Skeletal muscle tissue (tissue), 4 donors: ENCODE measurements around the gene ZG16. TPM values are rescaled to one million over a fixed set of nuclear protein-coding genes. Genes with fewer than 3 reads are reported as not detected.

Experiments used
- H3K27ac ChIP-seq: one replicate; pipeline ENCODE4 v1.7.0; 2013; ENCODE audit warnings: mild to moderate bottlenecking, low read depth, low read length, inconsistent platforms
- H3K27me3 ChIP-seq, 3 donors: one replicate each; pipeline ENCODE4 v1.7.0; 2013; ENCODE audit warnings: low read length in 3 of 3; ENCODE audit not compliant: control insufficient read depth in 3 of 3, insufficient read depth in 3 of 3
- H3K36me3 ChIP-seq, 3 donors: one replicate each; pipeline ENCODE4 v1.7.0; 2013; ENCODE audit warnings: low read length in 3 of 3; ENCODE audit not compliant: control insufficient read depth in 3 of 3, insufficient read depth in 3 of 3
- H3K4me1 ChIP-seq, 3 donors: one replicate each; pipeline ENCODE4 v1.7.0; 2013; ENCODE audit warnings: low read length in 3 of 3, mild to moderate bottlenecking in 3 of 3; ENCODE audit not compliant: control insufficient read depth in 3 of 3, insufficient read depth in 3 of 3
- H3K4me3 ChIP-seq, 3 donors: one replicate each; pipeline ENCODE4 v1.7.0; 2013; ENCODE audit warnings: low read length in 3 of 3
- H3K9ac ChIP-seq, 3 donors: one replicate each; pipeline ENCODE4 v1.7.0; 2013; ENCODE audit warnings: low read length in 3 of 3, mild to moderate bottlenecking in 3 of 3, moderate library complexity in 2 of 3, low read depth in 1 of 3
- H3K9me3 ChIP-seq, 3 donors: one replicate each; pipeline ENCODE4 v1.7.0; 2013; ENCODE audit warnings: low read length in 3 of 3; ENCODE audit not compliant: control insufficient read depth in 3 of 3
- total RNA-seq: library from RNA; depleted of rRNA; stranded (reverse); fragments of >200 nt; gene quantifications from one replicate; pipeline ENCODE4 v1.2.3, GENCODE V29; 2014
- donor health status: Osteomylitis.

ZG16 gene
- total RNA-seq, 1 donor from 2014 or later: not detected

DNA sequence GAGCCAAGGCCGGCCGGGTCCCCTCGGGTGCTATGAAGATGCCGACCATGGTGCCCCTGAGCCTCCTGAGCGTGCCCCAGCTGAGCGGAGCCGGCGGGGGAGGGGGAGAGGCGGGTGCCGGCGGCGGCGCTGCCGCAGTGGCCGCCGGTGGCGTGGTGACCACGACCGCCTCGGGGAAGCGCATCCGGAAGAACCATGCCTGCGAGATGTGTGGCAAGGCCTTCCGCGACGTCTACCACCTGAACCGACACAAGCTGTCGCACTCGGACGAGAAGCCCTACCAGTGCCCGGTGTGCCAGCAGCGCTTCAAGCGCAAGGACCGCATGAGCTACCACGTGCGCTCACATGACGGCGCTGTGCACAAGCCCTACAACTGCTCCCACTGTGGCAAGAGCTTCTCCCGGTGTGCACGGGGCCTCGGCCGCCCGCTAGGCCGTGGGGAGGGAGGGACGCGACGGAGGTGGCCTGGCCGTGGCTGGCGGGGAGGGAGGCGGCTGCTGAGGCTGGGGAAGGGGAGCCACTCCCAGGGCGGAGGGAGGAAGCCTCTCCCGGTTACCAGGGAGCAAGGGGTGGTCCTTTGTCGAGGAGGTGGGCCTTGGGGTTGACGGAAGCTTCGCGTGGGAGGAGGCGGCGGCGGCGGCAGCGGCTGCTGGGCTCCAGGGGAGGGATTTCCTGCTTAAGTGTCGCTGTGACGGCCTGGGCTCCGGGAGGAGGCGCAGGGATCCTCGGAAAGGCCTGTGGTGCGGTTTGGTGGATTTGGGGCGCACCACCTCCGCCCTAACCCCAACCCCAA lies 29.6 kb downstream of the ZG16 start:
- H3K27me3 ChIP-seq: no peaks in the 10 kb centered on the region
- peak overlapping the region; percentile 89 for H3K27ac ChIP-seq
- peak overlapping the region; percentile 75 to 77 (median 77) for H3K4me3 ChIP-seq
- H3K9me3 ChIP-seq: no peaks in the 10 kb centered on the region
- peaks cover 55 to 67% (median 63%) of the 10 kb centered on the region in 3 donors for H3K4me1 ChIP-seq
- peak overlapping the region; percentile 67 to 89 (median 75) for H3K9ac ChIP-seq
- H3K36me3 ChIP-seq: peaks cover 11 to 15% (median 14%) of the 10 kb centered on the region in 3 donors

DNA sequence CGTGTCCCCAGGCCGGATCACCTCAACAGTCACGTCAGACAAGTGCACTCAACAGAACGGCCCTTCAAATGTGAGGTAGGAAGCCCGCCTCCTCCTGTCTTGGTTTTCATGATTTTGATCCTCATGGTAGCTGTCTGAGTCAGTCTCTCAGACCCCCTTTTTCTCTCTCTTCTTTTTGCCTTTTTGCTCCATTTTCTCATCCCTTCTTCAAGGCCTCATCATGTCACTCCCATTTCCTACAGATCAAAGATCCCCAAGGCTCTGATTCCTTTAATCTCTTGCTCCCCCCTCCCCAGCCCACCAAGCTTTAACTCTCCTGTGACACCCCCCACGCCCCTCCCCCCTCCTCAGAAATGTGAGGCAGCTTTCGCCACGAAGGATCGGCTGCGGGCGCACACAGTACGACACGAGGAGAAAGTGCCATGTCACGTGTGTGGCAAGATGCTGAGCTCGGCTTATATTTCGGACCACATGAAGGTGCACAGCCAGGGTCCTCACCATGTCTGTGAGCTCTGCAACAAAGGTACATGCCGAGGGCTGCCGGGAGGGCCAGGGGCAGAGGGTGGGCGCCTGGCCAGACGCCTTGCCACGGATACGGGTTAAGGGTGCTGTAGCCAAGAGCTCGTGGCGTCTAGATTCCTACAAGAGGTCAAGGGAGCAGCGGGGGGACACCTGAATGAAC lies 30.3 kb downstream of the ZG16 start:
- Histone ChIP-seq H3K27me3 (no peaks in the 10 kb centered on the region), H3K9me3 (no peaks in the 10 kb centered on the region), H3K4me1 (peaks cover 56 to 72% (median 70%) of the 10 kb centered on the region in 3 donors)

GRCh38 chr16:29809031-29809747 lies 31.1 kb downstream of the ZG16 start:
- no peaks in the 10 kb centered on the region for H3K9me3 ChIP-seq
- peaks cover 59 to 70% (median 68%) of the 10 kb centered on the region in 3 donors for H3K4me1 ChIP-seq
- H3K9ac ChIP-seq: peak overlapping the region; percentile 33 to 53 (median 50)
- H3K36me3 ChIP-seq: peaks cover 11 to 15% (median 14%) of the 10 kb centered on the region in 3 donors
- H3K27me3 ChIP-seq: no peaks in the 10 kb centered on the region
- peak overlapping the region; percentile 89 for H3K27ac ChIP-seq
- peak overlapping the region in 1 of 3 donors; percentile 29 for H3K4me3 ChIP-seq

More for the DNA sequence above, 30.3 kb downstream of the ZG16 start:
- H3K9ac ChIP-seq: peak overlapping the region; percentile 67 to 89 (median 75)
- H3K27ac ChIP-seq: peak overlapping the region; percentile 89
- H3K4me3 ChIP-seq: peak overlapping the region; percentile 67 to 77 (median 75)
- H3K36me3 ChIP-seq: peaks cover 11 to 15% (median 14%) of the 10 kb centered on the region in 3 donors

DNA sequence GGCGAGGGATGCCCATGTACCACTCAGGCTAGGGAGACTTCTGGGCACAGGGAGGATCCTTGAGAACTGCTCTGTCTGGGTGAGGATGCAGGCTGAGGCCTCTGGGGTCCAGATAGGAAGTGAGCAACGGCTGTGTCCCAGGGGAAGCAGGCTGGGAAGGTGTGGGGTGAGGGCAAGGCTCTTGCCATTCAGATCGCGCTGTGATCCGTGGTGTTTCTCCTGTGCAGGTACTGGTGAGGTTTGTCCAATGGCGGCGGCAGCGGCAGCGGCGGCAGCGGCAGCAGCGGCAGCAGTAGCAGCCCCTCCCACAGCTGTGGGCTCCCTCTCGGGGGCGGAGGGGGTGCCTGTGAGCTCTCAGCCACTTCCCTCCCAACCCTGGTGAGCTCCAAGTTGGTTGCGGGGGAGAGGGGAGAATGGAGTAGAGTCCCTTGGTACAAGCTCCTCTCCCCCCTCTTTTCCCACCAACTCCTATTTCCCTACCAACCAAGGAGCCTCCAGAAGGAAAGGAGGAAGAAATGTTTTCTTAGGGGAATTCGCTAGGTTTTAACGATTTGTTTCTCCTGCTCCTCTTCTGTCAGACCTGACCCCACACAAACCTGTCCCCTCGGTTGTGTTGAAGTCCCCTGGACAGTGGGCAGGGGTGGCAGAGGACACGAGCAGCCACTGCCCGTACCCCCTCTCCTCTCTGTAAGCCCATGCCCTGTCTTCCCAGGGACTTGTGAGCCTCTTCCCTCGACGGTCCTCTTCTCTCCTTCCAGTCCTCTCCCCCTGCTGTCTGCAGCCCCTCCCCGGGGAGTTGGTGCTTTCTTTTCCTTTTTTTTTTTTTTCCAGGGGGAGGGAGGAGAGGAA lies 32.0 kb downstream of the ZG16 start:
- H3K4me3 ChIP-seq: no peak overlapping the region
- peak overlapping the region; percentile 51 to 89 (median 84) for H3K9ac ChIP-seq
- peaks cover 58 to 73% (median 70%) of the 10 kb centered on the region in 3 donors for H3K4me1 ChIP-seq

DNA sequence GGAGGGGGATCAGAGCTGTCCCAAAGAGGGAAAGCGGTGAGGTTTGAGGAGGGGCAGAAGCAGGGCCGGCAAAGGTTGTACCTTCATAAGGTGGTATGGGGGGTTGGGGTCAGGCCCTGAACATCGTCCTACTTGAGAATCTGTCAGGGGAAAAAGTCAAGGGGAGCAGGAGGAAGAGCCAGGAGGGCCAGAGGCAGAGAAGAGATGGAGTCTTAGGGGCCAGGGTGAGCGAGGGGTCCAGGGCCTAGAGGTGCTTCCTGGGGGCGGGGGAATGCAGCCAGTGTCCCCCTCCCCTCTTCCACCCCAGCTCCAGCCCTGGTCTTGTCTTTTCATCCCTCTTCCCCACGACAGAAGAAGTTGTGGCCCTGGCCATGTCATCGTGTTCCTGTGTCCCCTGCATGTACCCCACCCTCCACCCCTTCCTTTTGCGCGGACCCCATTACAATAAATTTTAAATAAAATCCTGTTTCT lies 32.7 kb downstream of the ZG16 start:
- Histone ChIP-seq H3K27ac (peak overlapping the region; percentile 93), H3K4me1 (peaks cover 61 to 77% (median 73%) of the 10 kb centered on the region in 3 donors), H3K27me3 (no peaks in the 10 kb centered on the region), H3K9ac (peak overlapping the region; percentile 51 to 89 (median 84)), H3K9me3 (no peaks in the 10 kb centered on the region), H3K4me3 (peak overlapping the region; percentile 21 to 87 (median 84)), H3K36me3 (peaks cover 11 to 15% (median 14%) of the 10 kb centered on the region in 3 donors)

More for the DNA sequence above, 32.0 kb downstream of the ZG16 start:
- Histone ChIP-seq H3K36me3 (peaks cover 11 to 15% (median 14%) of the 10 kb centered on the region in 3 donors), H3K27me3 (no peaks in the 10 kb centered on the region), H3K9me3 (no peaks in the 10 kb centered on the region), H3K27ac (peak overlapping the region; percentile 93)

DNA sequence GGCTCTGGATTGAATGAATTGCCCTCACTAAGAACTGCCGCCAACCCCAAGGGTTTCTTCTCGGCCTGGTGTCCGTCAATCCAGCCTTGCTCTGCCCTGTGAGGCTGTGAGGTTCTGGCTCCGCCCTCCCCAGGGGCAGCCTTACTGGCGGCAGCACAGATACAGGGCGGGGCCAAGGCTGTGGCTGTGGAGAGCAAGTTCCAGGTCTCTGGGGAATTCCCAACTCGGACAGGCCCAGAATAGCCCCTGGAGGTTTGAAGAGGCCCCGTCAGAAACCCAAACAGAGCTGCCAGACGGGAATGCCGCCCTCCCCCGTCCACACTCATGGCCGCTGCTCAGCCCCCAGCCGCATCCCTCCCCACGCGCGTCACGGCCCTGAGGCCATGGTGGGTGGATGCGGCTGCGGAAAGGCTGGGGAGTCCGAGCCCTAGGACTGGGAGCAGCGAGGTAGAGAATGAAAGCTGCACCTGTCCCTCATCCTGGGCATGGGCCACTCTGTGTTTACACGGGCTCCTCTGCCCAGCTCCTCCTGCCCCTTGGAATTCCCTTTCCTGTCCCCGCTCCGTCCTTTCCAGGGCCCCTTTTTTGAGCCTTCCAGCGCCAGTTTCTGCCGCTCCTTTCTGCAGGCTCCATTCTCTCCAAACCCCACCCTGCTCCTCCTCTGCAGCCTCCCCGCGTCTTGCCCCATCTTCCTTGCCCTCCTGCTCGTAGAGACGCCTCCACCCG lies 33.3 kb downstream of the ZG16 start:
- H3K9ac ChIP-seq: peak overlapping the region; percentile 84 to 92 (median 89)
- no peaks in the 10 kb centered on the region for H3K27me3 ChIP-seq
- H3K4me3 ChIP-seq: peak overlapping the region; percentile 74 to 87 (median 84)
- H3K4me1 ChIP-seq: peaks cover 61 to 77% (median 73%) of the 10 kb centered on the region in 3 donors
- peak overlapping the region; percentile 93 for H3K27ac ChIP-seq
- no peaks in the 10 kb centered on the region for H3K9me3 ChIP-seq
- H3K36me3 ChIP-seq: peaks cover 11 to 15% (median 14%) of the 10 kb centered on the region in 3 donors

DNA sequence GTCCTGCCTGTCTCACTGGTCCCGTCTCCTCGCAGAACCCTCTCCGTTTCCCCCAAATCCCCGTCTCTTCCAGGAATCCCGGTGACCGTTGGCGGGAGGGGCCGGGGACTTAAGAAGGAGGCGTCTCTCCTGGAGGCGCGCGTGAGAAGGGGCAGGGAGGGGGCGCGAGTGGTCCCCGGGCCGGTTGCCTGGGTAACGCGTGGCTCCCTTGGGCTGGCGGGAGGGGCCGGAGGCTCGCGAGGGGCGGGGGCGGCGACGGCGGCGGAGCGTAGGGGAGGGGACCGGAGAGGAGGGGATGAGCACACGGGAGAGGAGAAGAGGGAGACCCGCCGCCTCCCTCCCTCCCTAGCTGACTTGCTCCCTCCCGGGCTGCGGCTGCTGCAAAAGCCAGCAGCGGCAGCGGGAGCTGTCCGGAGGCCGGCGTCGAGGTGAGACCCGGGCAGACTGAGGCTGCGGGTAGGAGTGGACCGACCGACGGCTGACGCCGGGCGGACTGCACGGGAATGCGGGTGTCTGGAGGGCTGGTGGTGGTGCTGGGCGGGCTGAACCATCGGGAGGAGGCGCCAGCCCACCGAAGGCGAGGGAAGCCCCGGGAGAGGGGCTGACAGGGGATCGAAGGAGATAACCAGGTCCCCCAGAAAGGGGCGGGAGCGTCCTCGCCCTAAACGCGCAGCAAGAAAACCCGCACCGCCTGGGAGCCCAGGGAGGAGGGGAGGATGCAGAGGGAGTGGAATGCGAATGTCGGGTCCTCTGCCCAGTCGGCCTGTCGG lies 34.0 kb downstream of the ZG16 start, which contains the start of gene PRRT2:
Gene PRRT2 (plus strand): TSS at position 298 of the 770 bp plus-strand sequence. CDS start 862 bp downstream, outside the sequence.
- no peaks in the 10 kb centered on the region for H3K9me3 ChIP-seq
- H3K9ac ChIP-seq: peak within 1 kb of the TSS; percentile 84 to 92 (median 89)
- peak within 1 kb of the TSS; percentile 74 to 87 (median 84) for H3K4me3 ChIP-seq
- peaks cover 11 to 15% (median 14%) of the 10 kb centered on the region in 3 donors for H3K36me3 ChIP-seq
- peak within 1 kb of the TSS; percentile 93 for H3K27ac ChIP-seq
- H3K4me1 ChIP-seq: peaks cover 66 to 85% (median 80%) of the 10 kb centered on the region in 3 donors
- no peaks in the 10 kb centered on the region for H3K27me3 ChIP-seq
